Measurements from ENCODE around the gene ADAMTS20.
"Not testable (repeated sequence)": the region's sequence is repeated elsewhere in the genome, so short reads cannot be mapped to it uniquely, and the experiment has no call there.

DNA sequence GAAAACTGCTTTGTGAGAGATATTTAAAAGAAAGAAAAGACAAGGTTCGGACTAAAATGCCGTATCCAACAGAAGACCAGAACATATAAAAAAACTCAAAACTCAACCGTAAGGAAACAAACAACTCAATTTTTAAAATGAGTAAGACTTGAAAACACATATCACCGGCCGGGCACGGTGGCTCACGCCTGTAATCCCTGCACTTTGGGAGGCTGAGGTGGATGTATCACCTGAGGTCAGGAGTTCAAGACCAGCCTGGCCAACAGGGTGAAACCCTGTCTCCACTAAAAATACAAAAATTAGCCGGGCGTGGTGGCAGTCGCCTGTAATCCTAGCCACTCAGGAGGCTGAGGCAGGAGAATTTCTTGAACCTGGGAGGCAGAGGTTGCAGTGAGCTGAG lies 192.0 kb downstream of the ADAMTS20 start:
- TF ChIP-seq, protein P1, sequence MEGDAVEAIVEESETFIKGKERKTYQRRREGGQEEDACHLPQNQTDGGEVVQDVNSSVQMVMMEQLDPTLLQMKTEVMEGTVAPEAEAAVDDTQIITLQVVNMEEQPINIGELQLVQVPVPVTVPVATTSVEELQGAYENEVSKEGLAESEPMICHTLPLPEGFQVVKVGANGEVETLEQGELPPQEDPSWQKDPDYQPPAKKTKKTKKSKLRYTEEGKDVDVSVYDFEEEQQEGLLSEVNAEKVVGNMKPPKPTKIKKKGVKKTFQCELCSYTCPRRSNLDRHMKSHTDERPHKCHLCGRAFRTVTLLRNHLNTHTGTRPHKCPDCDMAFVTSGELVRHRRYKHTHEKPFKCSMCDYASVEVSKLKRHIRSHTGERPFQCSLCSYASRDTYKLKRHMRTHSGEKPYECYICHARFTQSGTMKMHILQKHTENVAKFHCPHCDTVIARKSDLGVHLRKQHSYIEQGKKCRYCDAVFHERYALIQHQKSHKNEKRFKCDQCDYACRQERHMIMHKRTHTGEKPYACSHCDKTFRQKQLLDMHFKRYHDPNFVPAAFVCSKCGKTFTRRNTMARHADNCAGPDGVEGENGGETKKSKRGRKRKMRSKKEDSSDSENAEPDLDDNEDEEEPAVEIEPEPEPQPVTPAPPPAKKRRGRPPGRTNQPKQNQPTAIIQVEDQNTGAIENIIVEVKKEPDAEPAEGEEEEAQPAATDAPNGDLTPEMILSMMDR (conservative IDR thresholded peaks at IDR 0.05 in 1 of 2, IDR thresholded peaks at IDR 0.05 in 1 of 2; ENCODE audit: extremely low read depth in 1 of 2, insufficient read depth in 1 of 2, low read depth in 1 of 2, low read length in 2 of 2), result not testable (repeated sequence)
- TF ChIP-seq EZH2 (IDR thresholded peaks at IDR 0.05; ENCODE audit: borderline replicate concordance, low read length), result not testable (repeated sequence)
